ENCODE data around the gene KCNH1.

The KCNH1 gene

GRCh38 chr1:211174375-211174774, 40.4 kb upstream of the KCNH1 start:
- H3K36me3 ChIP-seq (ENCODE audit: control insufficient read depth in 2 of 2, insufficient read depth in 1 of 2, low read length in 2 of 2), result no peaks in the 10 kb centered on the region
- H3K9me3 ChIP-seq (ENCODE audit: control insufficient read depth, insufficient read depth, low read depth, low read length), result no peaks in the 10 kb centered on the region
- POLR2A ChIA-PET, result no interaction called here
- no peak overlapping the region for H3K27ac ChIP-seq (ENCODE audit: extremely low read depth, low read depth, low read length)
- H3K4me1 ChIP-seq (ENCODE audit: control insufficient read depth, insufficient read depth, low read length), result no peaks in the 10 kb centered on the region
- TF ChIP-seq PRDM6 (tag by site-specific recombination; IDR thresholded peaks at IDR 0.05) (no peak), ZNF37A (tag by site-specific recombination; IDR thresholded peaks at IDR 0.05) (no peak), ZNF777 (tag by site-specific recombination; IDR thresholded peaks at IDR 0.05; ENCODE audit: borderline replicate concordance) (no peak), ZNF423 (tag by site-specific recombination; IDR thresholded peaks at IDR 0.05) (no peak), ZNF521 (tag by site-specific recombination; IDR thresholded peaks at IDR 0.05) (no peak), REPIN1 (tag by site-specific recombination; IDR thresholded peaks at IDR 0.05; ENCODE audit: low read depth) (no peak), RBAK (tag by site-specific recombination; IDR thresholded peaks at IDR 0.05) (no peak), ZNF792 (tag by site-specific recombination; IDR thresholded peaks at IDR 0.05) (no peak), KLF17 (tag by site-specific recombination; IDR thresholded peaks at IDR 0.05) (no peak), OSR2 (tag by site-specific recombination; IDR thresholded peaks at IDR 0.05) (no peak), ZNF529 (tag by site-specific recombination; IDR thresholded peaks at IDR 0.05; ENCODE audit: insufficient replicate concordance) (no peak), ZNF639 (tag by site-specific recombination; IDR thresholded peaks at IDR 0.05) (no peak), ZBTB1 (tag by site-specific recombination; IDR thresholded peaks at IDR 0.05) (no peak), ZNF19 (tag by site-specific recombination; IDR thresholded peaks at IDR 0.05; ENCODE audit: low read depth) (no peak), ZNF248 (tag by site-specific recombination; IDR thresholded peaks at IDR 0.05) (no peak), ZNF10 (tag by site-specific recombination; IDR thresholded peaks at IDR 0.05) (no peak), SETDB1 (IDR thresholded peaks at IDR 0.05; ENCODE audit: insufficient read length, low read length) (no peak), HIC1 (tag by site-specific recombination; IDR thresholded peaks at IDR 0.05) (no peak), ZNF133 (tag by site-specific recombination; IDR thresholded peaks at IDR 0.05) (no peak)
- H3K4me3 ChIP-seq (ENCODE audit: low read depth, low read length), result no peak overlapping the region
- CTCF ChIA-PET, result no interaction called here

- Histone ChIP-seq H3K27ac (ENCODE audit: extremely low read depth, low read depth, low read length) (no peak overlapping the region), H3K4me1 (ENCODE audit: control insufficient read depth, insufficient read depth, low read length) (no peaks in the 10 kb centered on the region), H3K4me3 (ENCODE audit: low read depth, low read length) (no peak overlapping the region), H3K36me3 (ENCODE audit: control insufficient read depth in 2 of 2, insufficient read depth in 1 of 2, low read length in 2 of 2) (no peaks in the 10 kb centered on the region), H3K9me3 (ENCODE audit: control insufficient read depth, insufficient read depth, low read depth, low read length) (no peaks in the 10 kb centered on the region)
- ChIA-PET POLR2A (no interaction called here), CTCF (interaction anchor here (0.6 kb wide), 1 partner anchor 820 kb away, joined by 3 read pairs; no protein-coding TSS in a partner anchor)
- TF ChIP-seq ZNF558 (tag by site-specific recombination; IDR thresholded peaks at IDR 0.05) (peak; percentile 95), ZNF133 (tag by site-specific recombination; IDR thresholded peaks at IDR 0.05) (no peak), ZNF416 (tag by site-specific recombination; IDR thresholded peaks at IDR 0.05) (no peak)
Observed at GRCh38 chr1:211172657-211173056, 38.7 kb upstream of the KCNH1 start.

All from HEK293 (cell line).